Breast epithelium (tissue), 4 donors: Measurements from ENCODE around the gene M1AP. TPM values are rescaled to one million over a fixed set of nuclear protein-coding genes. Genes with fewer than 3 reads are reported as not detected.

ENCODE experiments used
- DNase-seq, 2 donors: peaks; one replicate each; pipeline ENCODE4 v3.0.0-alpha.2; 2019; ENCODE audit warnings: low spot score in 2 of 2
- H3K27ac ChIP-seq, 2 donors: fragments of 200-600 bp; sonication (generic) in 1 of 2; one replicate each; pipeline ENCODE4 v1.5.1; 2016 to 2019; ENCODE audit warnings: mild to moderate bottlenecking in 1 of 2
- H3K27me3 ChIP-seq, 2 donors: fragments of 200-600 bp; sonication (generic) in 1 of 2; one replicate each; pipeline versions ENCODE4 v1.5.1 to v1.6.0; 2017 to 2019; ENCODE audit warnings: control low read depth in 1 of 2, mild to moderate bottlenecking in 1 of 2
- H3K36me3 ChIP-seq: fragments of 200-600 bp; one replicate; pipeline ENCODE4 v1.5.1; 2019
- H3K4me1 ChIP-seq, 2 donors: fragments of 200-600 bp; sonication (generic); one replicate each; pipeline ENCODE4 v1.5.1; 2016 to 2019; ENCODE audit warnings: control low read depth in 1 of 2
- H3K4me3 ChIP-seq, 3 donors: fragments of 200-600 bp; sonication (generic); 1 replicate in 2 of 3; 2 replicates in 1 of 3; pipeline ENCODE4 v1.5.1; 2016 to 2019; ENCODE audit warnings: mild to moderate bottlenecking in 3 of 3, moderate library complexity in 2 of 3
- H3K9me3 ChIP-seq, 2 donors: fragments of 200-600 bp; sonication (generic) in 1 of 2; one replicate each; pipeline ENCODE4 v1.5.1; 2016 to 2019; ENCODE audit warnings: control low read depth in 1 of 2
- POLR2A ChIP-seq: fragments of 450-650 bp; IDR thresholded peaks from one replicate; pipeline ENCODE4 v1.6.1; 2016; ENCODE audit warnings: antibody characterized with exemption, mild to moderate bottlenecking, moderate library complexity
- POLR2AphosphoS5 ChIP-seq, 3 donors: sonication (generic); formaldehyde crosslinking; IDR thresholded peaks; one replicate each; pipeline ENCODE4 v1.6.1; 2017; ENCODE audit warnings: antibody characterized with exemption in 3 of 3
- intact Hi-C: fragments of 100-400 bp; cut with DNase I; formaldehyde crosslinking; loops from one replicate; pipeline ENCODE4 v1.15.1; 2023; ENCODE audit warnings: low total_unique reads
- total RNA-seq, 3 donors: library from RNA; depleted of rRNA; stranded (reverse); fragments of >200 nt; gene quantifications; one replicate each; pipeline ENCODE4 v1.1.0, GENCODE V29; 2016
- TF ChIP-seq, protein P1 (sequence below), 3 donors: fragments of 450-650 bp; IDR thresholded peaks; one replicate each; pipeline ENCODE4 v1.5.1; 2016 to 2017; ENCODE audit warnings: antibody characterized with exemption in 3 of 3, mild to moderate bottlenecking in 3 of 3, moderate library complexity in 3 of 3

The M1AP gene
- total RNA-seq, 3 donors from 2014 or later, result 0.29 to 3.4 (median 0.66) TPM

DNA sequence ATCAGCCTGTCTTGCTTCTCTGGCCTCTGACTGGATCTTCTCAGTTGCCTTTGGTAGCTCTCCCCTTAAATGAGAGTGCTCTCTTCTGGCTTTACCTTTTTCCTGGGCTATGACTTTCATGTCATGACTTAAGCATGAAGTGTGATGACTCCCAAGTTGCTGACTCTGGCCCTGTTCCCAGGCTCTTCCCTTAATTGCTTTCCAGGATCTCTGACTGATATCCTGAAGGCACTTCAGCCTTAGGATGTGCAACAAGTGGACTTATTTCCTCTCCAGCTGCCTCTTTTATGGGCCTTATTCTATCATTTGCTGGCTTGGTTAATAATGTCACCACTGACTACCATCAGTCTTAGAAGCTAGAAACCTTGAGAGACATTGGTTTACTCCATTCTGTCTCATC lies 23.3 kb upstream of the M1AP start:
- H3K27ac ChIP-seq, result no peak overlapping the region
- intact Hi-C loops, result loop anchor here (5.0 kb wide), 1 partner anchor 341 kb away; no protein-coding TSS in a partner anchor
- no peak for TF ChIP-seq POLR2A
- TF ChIP-seq, protein P1, sequence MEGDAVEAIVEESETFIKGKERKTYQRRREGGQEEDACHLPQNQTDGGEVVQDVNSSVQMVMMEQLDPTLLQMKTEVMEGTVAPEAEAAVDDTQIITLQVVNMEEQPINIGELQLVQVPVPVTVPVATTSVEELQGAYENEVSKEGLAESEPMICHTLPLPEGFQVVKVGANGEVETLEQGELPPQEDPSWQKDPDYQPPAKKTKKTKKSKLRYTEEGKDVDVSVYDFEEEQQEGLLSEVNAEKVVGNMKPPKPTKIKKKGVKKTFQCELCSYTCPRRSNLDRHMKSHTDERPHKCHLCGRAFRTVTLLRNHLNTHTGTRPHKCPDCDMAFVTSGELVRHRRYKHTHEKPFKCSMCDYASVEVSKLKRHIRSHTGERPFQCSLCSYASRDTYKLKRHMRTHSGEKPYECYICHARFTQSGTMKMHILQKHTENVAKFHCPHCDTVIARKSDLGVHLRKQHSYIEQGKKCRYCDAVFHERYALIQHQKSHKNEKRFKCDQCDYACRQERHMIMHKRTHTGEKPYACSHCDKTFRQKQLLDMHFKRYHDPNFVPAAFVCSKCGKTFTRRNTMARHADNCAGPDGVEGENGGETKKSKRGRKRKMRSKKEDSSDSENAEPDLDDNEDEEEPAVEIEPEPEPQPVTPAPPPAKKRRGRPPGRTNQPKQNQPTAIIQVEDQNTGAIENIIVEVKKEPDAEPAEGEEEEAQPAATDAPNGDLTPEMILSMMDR (IDR thresholded peaks at IDR 0.05), result no peak
- no peak for DNase-seq
- no peaks in the 10 kb centered on the region for H3K9me3 ChIP-seq
- H3K27me3 ChIP-seq, result no peaks in the 10 kb centered on the region
- peaks cover 13% of the 10 kb centered on the region for H3K36me3 ChIP-seq
- H3K4me3 ChIP-seq, result no peak overlapping the region
- no peaks in the 10 kb centered on the region for H3K4me1 ChIP-seq

DNA sequence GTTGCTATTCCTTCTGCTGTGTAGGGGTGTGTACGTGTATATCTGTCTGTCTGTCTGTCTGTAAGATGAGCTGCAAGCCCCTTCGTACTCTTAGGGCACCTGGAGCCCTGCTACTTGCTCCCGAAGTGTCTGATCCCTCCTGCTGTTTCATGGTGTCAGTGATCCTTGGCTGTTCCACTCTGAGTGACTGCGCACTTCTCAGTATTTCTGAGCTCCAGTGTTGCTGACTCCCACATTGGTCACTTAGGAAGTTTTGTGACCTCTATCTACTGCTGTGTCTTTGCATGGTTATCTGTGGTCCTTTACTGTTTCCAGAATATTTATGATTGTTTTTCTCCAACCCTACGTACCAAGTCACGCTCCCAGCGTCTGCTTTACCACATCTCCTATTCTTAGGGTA lies 22.1 kb upstream of the M1AP start:
- no peak for DNase-seq
- Histone ChIP-seq H3K4me3 (no peak overlapping the region), H3K27ac (no peak overlapping the region), H3K9me3 (no peaks in the 10 kb centered on the region), H3K27me3 (no peaks in the 10 kb centered on the region), H3K36me3 (peaks cover 2% of the 10 kb centered on the region), H3K4me1 (no peaks in the 10 kb centered on the region)
- intact Hi-C loops, result loop anchor here (5.0 kb wide), 1 partner anchor 342 kb away; no protein-coding TSS in a partner anchor
- no peak for TF ChIP-seq POLR2A
- TF ChIP-seq, protein P1 (IDR thresholded peaks at IDR 0.05), result no peak
- no peak for TF ChIP-seq POLR2AphosphoS5 (IDR thresholded peaks at IDR 0.05)

DNA sequence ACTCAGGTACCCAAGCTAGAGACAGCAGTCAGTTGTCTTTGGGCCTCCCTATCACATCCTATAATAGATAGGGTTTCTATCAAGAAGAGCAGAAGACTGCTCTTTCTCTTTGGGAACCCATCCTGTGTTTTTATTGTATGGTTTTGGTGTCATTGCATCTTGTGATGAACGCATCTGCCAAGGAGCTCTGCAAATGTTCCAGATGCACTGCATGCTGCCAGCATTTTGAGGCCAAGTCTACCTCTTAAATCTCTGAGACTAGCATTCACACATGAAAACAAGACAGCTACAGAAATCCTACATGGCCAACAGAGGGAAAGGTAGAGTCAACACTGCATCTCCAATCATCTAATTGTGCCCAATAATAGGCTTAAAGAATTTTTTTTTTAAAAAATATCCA lies 20.0 kb upstream of the M1AP start:
- no peak overlapping the region for H3K27ac ChIP-seq
- no peaks in the 10 kb centered on the region for H3K9me3 ChIP-seq
- H3K27me3 ChIP-seq, result no peaks in the 10 kb centered on the region
- intact Hi-C loops, result no loop called here
- no peak overlapping the region for H3K4me3 ChIP-seq
- no peaks in the 10 kb centered on the region for H3K36me3 ChIP-seq
- no peaks in the 10 kb centered on the region for H3K4me1 ChIP-seq
- TF ChIP-seq, protein P1 (IDR thresholded peaks at IDR 0.05), result no peak
- TF ChIP-seq POLR2A (no peak), POLR2AphosphoS5 (IDR thresholded peaks at IDR 0.05) (no peak)
- DNase-seq, result no peak

DNA sequence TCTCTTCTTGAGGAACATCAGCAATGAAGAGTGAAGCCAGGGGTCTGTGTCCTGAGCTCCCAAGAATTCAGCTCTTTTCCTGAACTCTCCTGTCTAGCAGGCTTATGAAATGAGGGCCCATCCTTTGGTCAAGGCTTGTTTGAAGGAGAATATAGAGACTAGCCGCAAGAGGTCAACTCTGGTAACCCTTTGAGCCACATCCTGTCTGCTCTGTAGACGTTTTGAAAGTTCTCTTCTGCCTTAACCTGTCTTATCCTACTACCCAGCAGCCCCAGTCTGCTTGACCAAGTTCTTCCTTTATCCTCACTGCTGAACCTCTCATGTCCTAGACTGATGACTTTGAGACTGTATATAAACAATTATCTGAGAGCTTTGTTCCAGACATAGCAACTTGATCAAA lies 11.3 kb upstream of the M1AP start:
- Histone ChIP-seq H3K36me3 (no peaks in the 10 kb centered on the region), H3K4me3 (no peak overlapping the region), H3K27ac (no peak overlapping the region), H3K27me3 (no peaks in the 10 kb centered on the region), H3K9me3 (no peaks in the 10 kb centered on the region), H3K4me1 (no peaks in the 10 kb centered on the region)
- intact Hi-C loops, result no loop called here
- no peak for DNase-seq
- TF ChIP-seq, protein P1 (IDR thresholded peaks at IDR 0.05), result no peak
- TF ChIP-seq POLR2A, result no peak
- no peak for TF ChIP-seq POLR2AphosphoS5 (IDR thresholded peaks at IDR 0.05)

DNA sequence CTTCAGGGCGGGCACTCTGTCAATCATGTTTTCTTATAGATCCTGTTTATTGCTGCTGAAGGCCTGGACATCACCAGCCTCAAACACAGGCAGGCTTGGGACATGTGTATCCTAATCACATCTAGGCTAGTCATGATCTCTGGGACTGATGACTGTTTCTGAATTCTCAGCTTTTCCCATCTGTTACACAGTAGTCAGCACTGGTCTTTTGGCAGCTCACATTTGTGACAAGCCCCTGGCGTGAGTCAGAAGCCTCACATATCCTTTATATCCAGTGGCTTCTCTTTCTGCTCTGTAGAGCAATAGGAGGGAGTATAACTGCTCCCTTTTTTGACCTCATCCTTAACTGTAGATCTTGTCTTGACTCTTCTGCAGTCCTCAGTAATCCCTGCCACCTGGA lies 10.4 kb upstream of the M1AP start:
- no peak overlapping the region for H3K4me3 ChIP-seq
- no peaks in the 10 kb centered on the region for H3K9me3 ChIP-seq
- no peak for DNase-seq
- TF ChIP-seq POLR2A (no peak), POLR2AphosphoS5 (IDR thresholded peaks at IDR 0.05) (no peak)
- TF ChIP-seq, protein P1 (IDR thresholded peaks at IDR 0.05), result no peak
- no peaks in the 10 kb centered on the region for H3K36me3 ChIP-seq
- no peaks in the 10 kb centered on the region for H3K27me3 ChIP-seq
- H3K4me1 ChIP-seq, result no peaks in the 10 kb centered on the region
- intact Hi-C loops, result no loop called here
- H3K27ac ChIP-seq, result no peak overlapping the region
